Fibroblast of the conjunctiva (primary cell): ENCODE results near the gene P2RX7.
A peak's percentile ranks its signal among the peaks of the same experiment; 100 is the strongest.
"Not testable (repeated sequence)": the region's sequence is repeated elsewhere in the genome, so short reads cannot be mapped to it uniquely, and the experiment has no call there.

ENCODE experiments used
- DNase-seq: peaks from one replicate; pipeline ENCODE4 v3.0.0-alpha.2; 2010; ENCODE audit warnings: low read depth

The P2RX7 gene

DNA sequence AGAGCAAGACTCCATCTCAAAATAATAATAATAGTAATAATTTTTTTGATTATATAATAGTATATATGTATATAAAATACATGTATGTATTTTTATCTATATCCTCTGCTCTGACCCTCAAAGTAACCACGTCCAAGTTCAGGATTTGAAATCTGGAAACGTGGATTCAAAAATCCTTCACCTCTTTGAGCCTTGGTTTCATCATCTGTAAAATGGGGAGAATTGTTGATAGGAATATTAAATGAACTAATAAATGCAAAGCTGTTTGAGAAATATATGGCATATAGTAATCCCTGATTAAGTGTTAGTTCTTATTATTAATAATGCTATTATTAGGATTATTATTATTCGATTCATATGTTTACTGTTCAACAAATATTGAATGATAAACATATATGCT is 2.6 kb downstream of the P2RX7 start:
- no peak for DNase-seq

DNA sequence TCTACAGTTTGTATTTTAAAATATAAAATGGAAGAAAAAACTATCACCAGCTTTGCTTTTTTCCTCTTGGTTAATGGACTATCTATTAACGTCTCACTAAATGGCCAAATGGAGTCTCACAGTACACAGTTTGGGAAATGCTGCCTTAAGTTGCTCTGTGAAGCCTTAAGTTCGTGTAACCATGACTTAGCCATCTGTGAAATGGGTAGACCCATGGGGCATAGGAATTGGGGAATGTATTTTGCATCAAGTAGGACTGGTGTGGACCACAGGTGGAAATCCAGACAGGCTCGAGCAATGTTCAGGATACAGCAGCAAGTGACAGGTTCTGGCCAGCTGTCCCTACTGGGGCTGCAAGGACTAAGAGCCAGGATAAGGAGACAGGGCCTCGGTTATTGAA is 4.8 kb downstream of the P2RX7 start:
- no peak for DNase-seq

GRCh38 chr12:121138284-121138683 is 5.6 kb downstream of the P2RX7 start:
- DNase-seq: no peak

GRCh38 chr12:121139286-121139685 is 6.6 kb downstream of the P2RX7 start:
- DNase-seq: no peak

DNA sequence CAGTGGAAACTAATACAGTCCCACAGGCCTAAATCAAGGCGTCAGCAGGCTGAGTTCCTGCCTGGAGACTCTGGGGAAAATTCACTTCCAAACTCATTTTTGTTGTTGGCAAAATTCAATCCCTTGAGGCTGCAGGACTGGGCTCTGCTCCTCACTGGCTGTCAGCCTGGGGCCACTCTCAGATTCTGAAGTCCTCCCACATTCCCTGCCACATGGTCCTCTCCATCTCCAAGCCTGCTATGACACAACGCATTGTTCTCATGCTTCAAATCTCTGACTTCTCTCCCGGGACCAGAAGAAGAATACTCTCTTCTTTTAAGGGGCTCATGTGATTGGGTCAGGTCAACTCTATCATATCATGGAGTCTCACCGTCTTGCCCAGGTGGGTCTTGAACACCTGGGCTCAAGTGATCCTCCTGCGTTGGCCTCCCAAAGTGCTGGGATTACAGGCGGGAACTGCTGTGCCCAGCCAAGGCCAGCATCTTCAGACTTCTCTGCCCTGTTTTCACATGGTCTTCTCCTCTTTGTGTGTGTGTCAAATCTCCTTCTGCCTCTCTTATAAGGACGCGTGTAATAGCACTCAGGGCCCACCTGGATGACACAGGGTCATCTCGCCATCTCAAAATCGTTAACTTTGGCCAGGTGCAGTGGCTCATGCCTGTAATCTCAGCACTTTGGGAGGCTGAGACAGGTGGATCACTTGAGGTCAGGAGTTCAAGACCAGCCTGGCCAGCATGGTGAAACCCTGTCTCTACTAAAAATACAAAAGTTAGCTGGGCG is 9.7 kb downstream of the P2RX7 start:
- no peak for DNase-seq

- DNase-seq: peak; percentile 9
These were observed 11.8 kb downstream of the P2RX7 start for GRCh38 chr12:121144416-121144914.

DNA sequence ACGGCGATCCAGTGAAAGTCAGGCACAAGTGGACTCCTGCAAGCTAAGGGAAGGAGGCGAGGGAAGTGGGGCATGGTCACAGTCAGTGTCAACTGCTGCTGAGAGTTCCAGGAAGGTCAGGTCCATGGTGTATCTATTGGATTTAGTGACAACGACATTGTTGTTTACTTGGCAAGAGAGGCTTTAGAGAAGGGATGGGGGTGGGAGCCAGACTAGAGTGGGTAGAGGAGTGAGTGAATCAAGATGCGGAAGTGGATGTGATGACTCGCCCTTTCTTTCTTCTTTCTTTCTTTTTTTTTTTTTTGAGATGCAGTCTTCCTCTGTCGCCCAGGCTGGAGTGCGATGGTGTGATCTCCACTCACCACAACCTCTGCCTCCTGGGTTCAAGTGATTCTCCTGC is 12.5 kb downstream of the P2RX7 start:
- DNase-seq: no peak

- DNase-seq: not testable (repeated sequence)
These were observed 16.6 kb downstream of the P2RX7 start for GRCh38 chr12:121149289-121149688.

DNA sequence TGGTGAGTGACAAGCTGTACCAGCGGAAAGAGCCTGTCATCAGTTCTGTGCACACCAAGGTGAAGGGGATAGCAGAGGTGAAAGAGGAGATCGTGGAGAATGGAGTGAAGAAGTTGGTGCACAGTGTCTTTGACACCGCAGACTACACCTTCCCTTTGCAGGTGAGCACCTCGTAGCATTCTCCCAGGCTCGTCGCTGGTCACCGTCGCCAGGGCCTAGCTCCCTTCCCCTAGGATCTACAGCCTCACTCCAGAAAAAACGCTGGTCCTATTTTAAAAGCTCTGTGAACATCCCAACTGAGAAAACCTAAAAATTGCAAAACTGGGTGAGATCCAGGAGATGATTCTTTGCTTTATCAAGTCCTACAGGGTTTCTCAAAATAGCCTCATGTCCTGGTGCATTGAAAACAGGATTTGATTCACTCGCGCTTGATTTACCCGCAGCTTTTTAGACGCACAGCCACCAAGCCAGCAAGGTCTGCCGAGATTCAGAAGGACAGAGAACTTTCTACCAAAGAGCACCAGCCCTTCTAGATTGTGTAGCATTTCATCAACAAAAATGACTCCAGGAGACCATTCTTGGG is 22.2 kb downstream of the P2RX7 start:
- no peak for DNase-seq

DNA sequence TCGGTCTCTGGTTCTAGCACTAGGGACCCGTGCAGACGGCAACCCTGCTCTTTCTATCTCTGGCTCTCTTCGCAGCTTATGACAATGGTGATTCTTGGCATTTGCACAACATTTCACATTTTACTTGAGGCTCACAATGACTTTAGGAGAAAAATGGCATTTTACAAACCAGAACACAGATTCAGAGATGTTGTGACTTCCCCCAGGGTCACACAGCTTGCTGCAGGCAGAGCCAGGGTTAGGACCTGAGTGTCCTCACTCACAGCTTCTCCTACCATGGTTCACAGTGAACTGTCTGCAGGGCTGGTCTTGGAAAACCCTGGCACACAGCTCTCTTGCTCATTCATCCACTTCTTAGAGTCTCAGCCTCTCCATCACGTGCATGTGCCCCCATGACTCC is 23.7 kb downstream of the P2RX7 start:
- DNase-seq: no peak

DNA sequence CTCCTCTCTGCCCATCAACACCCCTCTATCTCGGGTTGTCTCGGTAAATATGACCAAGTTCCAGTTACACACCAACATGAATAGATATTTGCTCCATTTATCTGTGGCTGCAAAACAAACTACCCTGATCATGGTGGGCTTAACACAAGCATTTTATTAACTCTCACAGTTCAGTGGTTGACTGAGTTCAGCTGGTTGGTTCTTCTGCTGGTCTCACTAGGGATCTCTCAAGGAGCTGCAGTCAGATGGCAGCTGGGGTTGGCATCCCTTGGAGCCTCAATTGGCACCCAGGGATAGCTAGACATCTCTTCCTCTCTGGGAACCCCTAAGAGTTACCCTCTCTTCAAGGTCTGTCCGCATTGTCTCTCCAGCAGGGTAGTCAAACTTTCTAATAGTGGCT is 25.4 kb downstream of the P2RX7 start:
- DNase-seq: no peak

DNA sequence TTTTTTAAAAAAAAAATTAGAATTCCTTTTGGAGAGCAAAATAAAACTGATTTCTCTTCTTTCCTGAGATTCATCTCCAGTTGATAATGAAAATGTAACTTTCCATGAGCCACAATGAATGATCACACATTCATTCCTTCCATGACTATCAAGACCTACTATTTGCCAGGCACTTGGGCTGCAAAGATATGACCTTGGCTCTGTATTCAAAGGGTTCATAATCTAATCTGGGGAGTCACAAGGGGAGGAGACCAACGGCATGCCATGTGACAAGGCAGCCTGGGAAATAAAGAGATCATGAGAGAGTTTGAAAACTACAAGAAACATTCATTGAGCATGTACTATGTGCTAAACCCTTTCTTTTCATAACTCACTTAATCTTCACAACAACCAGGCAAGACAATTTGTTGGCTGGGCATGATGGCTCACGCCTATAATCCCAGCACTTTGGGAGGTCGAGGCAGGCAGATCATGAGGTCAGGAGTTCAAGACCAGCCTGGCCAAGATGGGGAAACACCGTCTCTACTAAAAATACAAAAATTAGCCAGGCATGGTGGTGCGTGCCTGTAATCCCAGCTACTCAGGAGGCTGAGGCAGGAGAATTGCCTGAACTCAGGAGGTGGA is 26.2 kb downstream of the P2RX7 start:
- DNase-seq: not testable (repeated sequence)

DNA sequence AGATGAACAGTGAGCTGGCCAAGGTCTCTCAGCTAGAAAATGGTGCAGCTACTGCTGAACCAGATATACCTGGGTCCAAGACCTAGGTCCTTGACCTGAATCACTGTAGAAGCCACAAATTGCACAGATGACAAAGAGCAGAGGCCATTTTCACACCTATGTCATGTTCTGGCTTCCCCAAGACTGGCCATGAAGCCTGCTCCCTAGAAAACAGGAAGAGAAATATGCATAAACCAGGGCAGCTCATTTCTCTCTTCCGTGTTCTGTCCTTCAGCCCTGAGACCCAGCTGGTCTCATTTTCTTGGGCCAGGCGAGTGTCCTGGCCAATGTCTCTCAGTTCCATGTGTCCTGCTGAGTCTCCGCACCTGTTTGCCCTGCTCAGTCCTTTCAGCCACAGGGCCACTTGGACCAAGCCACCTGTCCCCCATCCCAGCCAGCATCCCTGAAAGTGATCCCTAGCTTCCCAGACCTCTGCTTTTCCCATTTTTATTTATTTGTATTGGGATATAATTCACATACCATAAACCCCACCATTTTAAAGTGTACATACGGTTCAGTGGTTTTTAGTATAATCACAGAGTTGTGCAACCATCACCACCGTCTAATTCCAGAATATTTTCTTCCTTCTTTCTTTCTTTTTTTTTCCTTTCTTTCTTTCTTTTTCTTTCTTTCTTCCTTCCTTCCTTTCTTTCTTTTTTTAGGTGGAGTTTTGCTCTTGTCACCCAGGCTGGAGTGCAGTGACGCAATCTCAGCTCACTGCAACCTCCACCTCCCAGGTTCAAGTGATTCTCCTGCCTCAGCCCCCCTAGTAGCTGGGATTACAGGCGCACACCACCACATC is 27.0 kb downstream of the P2RX7 start:
- DNase-seq: no peak

DNA sequence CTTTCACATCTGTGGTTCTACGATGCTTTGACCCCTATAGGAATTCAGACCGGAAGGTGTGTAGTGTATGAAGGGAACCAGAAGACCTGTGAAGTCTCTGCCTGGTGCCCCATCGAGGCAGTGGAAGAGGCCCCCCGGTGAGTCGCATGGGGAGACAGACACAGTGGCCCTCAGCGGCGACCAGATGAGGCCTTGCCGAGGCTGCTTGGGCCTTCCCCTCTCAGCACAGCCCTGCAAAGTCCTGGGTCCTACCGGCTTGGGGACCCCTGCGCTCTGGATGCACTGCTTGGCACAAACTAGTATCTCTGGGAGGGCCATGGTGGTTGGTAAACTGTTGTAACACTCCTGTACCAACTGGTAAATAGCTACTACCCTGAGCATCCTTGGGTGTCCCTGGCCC is 29.7 kb downstream of the P2RX7 start:
- DNase-seq: no peak

GRCh38 chr12:121162985-121163384 is 30.3 kb downstream of the P2RX7 start:
- no peak for DNase-seq

- not testable (repeated sequence) for DNase-seq
These were observed 32.2 kb downstream of the P2RX7 start for GRCh38 chr12:121164839-121165238.

DNA sequence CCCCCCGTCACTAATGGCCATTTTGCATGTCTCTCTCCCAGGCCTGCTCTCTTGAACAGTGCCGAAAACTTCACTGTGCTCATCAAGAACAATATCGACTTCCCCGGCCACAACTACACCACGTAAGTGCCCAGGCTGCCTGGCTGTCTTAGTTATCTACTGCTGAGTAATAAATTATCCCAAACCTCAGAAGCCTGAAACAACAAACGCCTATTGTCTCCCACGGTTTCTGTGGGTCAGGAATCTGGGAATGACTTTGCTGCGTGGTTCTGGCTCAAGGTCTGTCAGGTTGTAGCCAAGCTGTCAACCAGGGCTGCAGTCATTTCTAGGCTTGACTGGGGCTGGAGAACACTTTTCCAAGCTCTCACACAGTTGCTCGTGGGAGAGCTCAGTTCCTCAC is 32.6 kb downstream of the P2RX7 start:
- DNase-seq: no peak

DNA sequence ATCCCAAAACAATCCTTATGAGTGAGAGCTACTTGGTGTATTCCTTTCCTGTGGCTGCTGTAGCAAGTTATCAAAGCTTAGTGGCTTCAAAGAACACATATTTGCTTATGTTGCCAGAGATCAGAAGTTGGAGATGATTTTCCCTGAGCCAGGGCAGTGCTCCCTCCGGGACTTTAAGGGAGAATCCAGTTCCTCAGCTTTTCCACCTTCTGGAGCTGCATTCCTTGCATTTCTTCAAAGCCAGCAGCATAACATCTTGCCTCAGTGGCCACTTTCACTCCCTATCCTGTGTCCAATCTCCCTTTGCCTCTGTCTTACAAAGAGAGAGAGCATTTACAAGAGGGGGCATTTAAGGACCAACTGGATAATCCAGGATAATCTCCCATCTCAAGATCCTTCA is 33.7 kb downstream of the P2RX7 start:
- DNase-seq: no peak

DNA sequence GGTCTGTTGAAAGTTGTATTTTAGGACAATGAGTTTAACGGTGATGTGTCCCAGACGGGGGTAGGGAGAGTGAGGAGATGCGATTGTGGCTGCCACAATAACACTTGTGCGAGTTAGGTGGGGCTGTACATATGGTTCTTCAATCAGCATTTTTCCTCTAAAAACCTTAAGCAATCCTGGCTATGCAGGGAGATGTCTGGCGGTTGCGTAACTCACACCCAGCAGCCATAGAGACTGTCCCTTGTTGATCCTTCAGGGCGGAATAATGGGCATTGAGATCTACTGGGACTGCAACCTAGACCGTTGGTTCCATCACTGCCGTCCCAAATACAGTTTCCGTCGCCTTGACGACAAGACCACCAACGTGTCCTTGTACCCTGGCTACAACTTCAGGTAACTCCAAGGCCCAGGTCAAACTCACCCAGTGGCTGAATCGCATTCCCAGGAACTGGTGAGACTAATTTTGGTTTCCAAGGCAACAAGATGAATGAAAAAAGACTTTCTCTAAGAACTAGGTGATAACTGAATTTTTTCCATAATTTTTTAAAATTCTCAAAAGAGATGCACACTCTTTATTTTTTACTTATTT is 34.6 kb downstream of the P2RX7 start:
- peak; percentile 16 for DNase-seq

- DNase-seq: no peak
These were observed 35.3 kb downstream of the P2RX7 start for GRCh38 chr12:121167951-121168350.

- DNase-seq: no peak
These were observed 37.5 kb downstream of the P2RX7 start for GRCh38 chr12:121170151-121170550.
